ENCODE results near the gene CLTCL1. TPM values are rescaled to one million over a fixed set of nuclear protein-coding genes. Genes with fewer than 3 reads are reported as not detected.

The CLTCL1 gene
- polyA plus RNA-seq, 1 donor (not counting 4 experiments of a cell fraction or from before 2014, with no cell fraction given): 12.4 TPM

DNA sequence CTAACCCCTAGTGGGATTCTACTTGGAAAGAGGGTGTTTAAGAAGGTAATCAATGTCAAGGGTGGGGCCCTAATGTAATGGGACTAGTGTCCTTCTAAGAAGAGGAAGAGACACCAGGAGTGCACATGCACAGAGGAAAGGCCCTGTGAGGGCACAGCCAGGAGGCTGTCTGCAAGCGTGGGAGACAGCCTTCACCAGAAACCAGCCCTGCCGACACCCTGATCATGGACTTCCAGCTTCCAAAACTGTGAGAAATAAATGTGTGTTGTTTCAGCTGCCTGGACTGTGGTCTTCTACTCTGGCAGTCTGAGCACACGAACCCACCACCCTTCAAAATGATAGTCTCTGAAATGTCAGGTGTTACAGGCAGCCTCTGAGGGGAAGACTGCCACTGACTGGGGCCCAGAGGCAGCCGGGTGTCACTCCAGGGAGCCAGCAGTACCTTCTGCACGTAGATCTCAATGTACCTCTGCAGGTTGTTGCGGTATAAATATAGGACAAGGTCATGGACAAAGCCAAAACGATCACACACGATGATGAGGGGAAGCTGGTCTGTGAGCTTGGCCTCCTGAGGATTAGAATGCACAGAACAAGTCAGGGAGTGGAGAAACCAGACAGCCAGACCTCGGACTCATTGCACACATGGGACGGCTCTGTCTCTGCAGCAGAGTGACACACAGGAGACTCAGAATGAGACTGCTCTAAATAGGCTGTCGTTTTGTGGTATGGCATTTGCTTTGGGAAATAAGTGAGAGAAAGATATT lies 69.1 kb downstream of the CLTCL1 start:
- no peaks in the 10 kb centered on the region for H3K9me3 ChIP-seq (ENCODE audit: control insufficient read depth, low read depth, low read length)
- H3K4me1 ChIP-seq (ENCODE audit: control insufficient read depth, extremely low read depth, insufficient read depth, low read length): no peaks in the 10 kb centered on the region
- no peak overlapping the region for H2AFZ ChIP-seq (ENCODE audit: control insufficient read depth, low read length)
- DNase-seq (ENCODE audit: low read depth, low spot score) (no peak), FAIRE-seq (no peak)
- peaks cover 19 to 34% of the 10 kb centered on the region in 2 experiments for H3K36me3 ChIP-seq (ENCODE audit: control insufficient read depth in 2 of 2, extremely low read depth in 1 of 2, insufficient read depth in 2 of 2, low read length in 2 of 2)
- H3K9ac ChIP-seq (ENCODE audit: control insufficient read depth, extremely low read depth, insufficient read depth, low read length): no peak overlapping the region
- no peak overlapping the region for H3K4me3 ChIP-seq (ENCODE audit: control insufficient read depth in 2 of 3, extremely low read depth in 1 of 3, insufficient read depth in 2 of 3, low read depth in 1 of 3, low read length in 3 of 3)
- no peaks in the 10 kb centered on the region for H3K9me1 ChIP-seq (ENCODE audit: control insufficient read depth, extremely low read depth, insufficient read depth, low read length)
- H3K27ac ChIP-seq (ENCODE audit: control insufficient read depth, insufficient read depth, low read length): no peak overlapping the region
- TF ChIP-seq EZH2 (IDR thresholded peaks at IDR 0.05; ENCODE audit: low read length): no peak
- TF ChIP-seq, protein P1, sequence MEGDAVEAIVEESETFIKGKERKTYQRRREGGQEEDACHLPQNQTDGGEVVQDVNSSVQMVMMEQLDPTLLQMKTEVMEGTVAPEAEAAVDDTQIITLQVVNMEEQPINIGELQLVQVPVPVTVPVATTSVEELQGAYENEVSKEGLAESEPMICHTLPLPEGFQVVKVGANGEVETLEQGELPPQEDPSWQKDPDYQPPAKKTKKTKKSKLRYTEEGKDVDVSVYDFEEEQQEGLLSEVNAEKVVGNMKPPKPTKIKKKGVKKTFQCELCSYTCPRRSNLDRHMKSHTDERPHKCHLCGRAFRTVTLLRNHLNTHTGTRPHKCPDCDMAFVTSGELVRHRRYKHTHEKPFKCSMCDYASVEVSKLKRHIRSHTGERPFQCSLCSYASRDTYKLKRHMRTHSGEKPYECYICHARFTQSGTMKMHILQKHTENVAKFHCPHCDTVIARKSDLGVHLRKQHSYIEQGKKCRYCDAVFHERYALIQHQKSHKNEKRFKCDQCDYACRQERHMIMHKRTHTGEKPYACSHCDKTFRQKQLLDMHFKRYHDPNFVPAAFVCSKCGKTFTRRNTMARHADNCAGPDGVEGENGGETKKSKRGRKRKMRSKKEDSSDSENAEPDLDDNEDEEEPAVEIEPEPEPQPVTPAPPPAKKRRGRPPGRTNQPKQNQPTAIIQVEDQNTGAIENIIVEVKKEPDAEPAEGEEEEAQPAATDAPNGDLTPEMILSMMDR (optimal IDR thresholded peaks at IDR 0.05 in 1 of 3, IDR thresholded peaks at IDR 0.05 in 1 of 3, conservative IDR thresholded peaks at IDR 0.05 in 1 of 3; ENCODE audit: extremely low read depth in 1 of 3, insufficient read depth in 2 of 3, low read length in 3 of 3): no peak
- H3K4me2 ChIP-seq (ENCODE audit: control insufficient read depth, extremely low read depth, insufficient read depth, low read depth, low read length): no peak overlapping the region
- H4K20me1 ChIP-seq (ENCODE audit: control insufficient read depth, extremely low read depth, insufficient read depth, low read length): no peaks in the 10 kb centered on the region
- H3K79me2 ChIP-seq (ENCODE audit: control insufficient read depth, insufficient read depth, low read length): no peaks in the 10 kb centered on the region
- dilution Hi-C loops (cut with MboI; ENCODE audit: extremely low pct_ligation_motif_present, low sequenced_read_pairs): no loop called here
- no peaks in the 10 kb centered on the region for H3K27me3 ChIP-seq (ENCODE audit: control insufficient read depth, extremely low read depth, insufficient read depth, low read length)

DNA sequence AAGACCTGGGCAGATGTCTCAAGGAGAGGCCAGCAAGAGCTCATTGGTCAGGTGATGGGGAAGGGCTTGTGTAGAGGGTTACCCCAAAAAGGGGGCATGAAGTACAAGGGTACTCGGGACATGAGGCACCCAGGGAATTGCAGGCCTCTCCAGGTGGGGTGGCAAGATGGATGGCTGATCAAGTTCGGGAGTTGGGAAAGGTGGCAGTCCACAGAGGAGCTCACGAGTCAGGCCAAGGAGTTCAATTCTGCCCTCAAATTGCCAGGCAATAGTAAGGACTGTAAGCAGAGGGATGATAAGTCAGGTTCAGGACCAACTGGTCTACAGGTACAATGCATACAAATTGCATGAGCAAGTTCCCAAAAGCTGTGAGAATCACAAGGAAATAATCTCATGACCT lies 70.7 kb downstream of the CLTCL1 start:
- Histone ChIP-seq H3K27ac (ENCODE audit: control insufficient read depth, insufficient read depth, low read length) (no peak overlapping the region), H3K79me2 (ENCODE audit: control insufficient read depth, insufficient read depth, low read length) (no peaks in the 10 kb centered on the region)
- dilution Hi-C loops (cut with MboI; ENCODE audit: extremely low pct_ligation_motif_present, low sequenced_read_pairs): no loop called here

More for the DNA sequence above, 70.7 kb downstream of the CLTCL1 start:
- FAIRE-seq (no peak), DNase-seq (ENCODE audit: low read depth, low spot score) (no peak)
- Histone ChIP-seq H2AFZ (ENCODE audit: control insufficient read depth, low read length) (no peak overlapping the region), H3K4me2 (ENCODE audit: control insufficient read depth, extremely low read depth, insufficient read depth, low read depth, low read length) (no peak overlapping the region), H3K4me1 (ENCODE audit: control insufficient read depth, extremely low read depth, insufficient read depth, low read length) (no peaks in the 10 kb centered on the region), H3K9me3 (ENCODE audit: control insufficient read depth, low read depth, low read length) (no peaks in the 10 kb centered on the region), H3K27me3 (ENCODE audit: control insufficient read depth, extremely low read depth, insufficient read depth, low read length) (no peaks in the 10 kb centered on the region), H3K36me3 (ENCODE audit: control insufficient read depth in 2 of 2, extremely low read depth in 1 of 2, insufficient read depth in 2 of 2, low read length in 2 of 2) (peaks cover 21 to 36% of the 10 kb centered on the region in 2 experiments), H4K20me1 (ENCODE audit: control insufficient read depth, extremely low read depth, insufficient read depth, low read length) (no peaks in the 10 kb centered on the region), H3K9me1 (ENCODE audit: control insufficient read depth, extremely low read depth, insufficient read depth, low read length) (no peaks in the 10 kb centered on the region), H3K4me3 (ENCODE audit: control insufficient read depth in 2 of 3, extremely low read depth in 1 of 3, insufficient read depth in 2 of 3, low read depth in 1 of 3, low read length in 3 of 3) (no peak overlapping the region), H3K9ac (ENCODE audit: control insufficient read depth, extremely low read depth, insufficient read depth, low read length) (no peak overlapping the region)
- TF ChIP-seq, protein P1 (optimal IDR thresholded peaks at IDR 0.05 in 1 of 3, IDR thresholded peaks at IDR 0.05 in 1 of 3, conservative IDR thresholded peaks at IDR 0.05 in 1 of 3; ENCODE audit: extremely low read depth in 1 of 3, insufficient read depth in 2 of 3, low read length in 3 of 3): no peak
- TF ChIP-seq EZH2 (IDR thresholded peaks at IDR 0.05; ENCODE audit: low read length): no peak
